GM19238 (cell line): Measurements from ENCODE around the gene IGSF9B.
A peak's percentile ranks its signal among the peaks of the same experiment; 100 is the strongest.

Source experiments
- DNase-seq: peaks from one replicate; pipeline ENCODE4 v3.0.0; 2011; ENCODE audit warnings: low spot score; ENCODE audit not compliant: insufficient read length

IGSF9B gene

GRCh38 chr11:133985981-133986944 is 29.5 kb upstream of the IGSF9B start:
- no peak for DNase-seq

GRCh38 chr11:133984828-133985227 is 28.1 kb upstream of the IGSF9B start:
- DNase-seq, result no peak

- no peak for DNase-seq
Measured at GRCh38 chr11:133983660-133984316, 27.0 kb upstream of the IGSF9B start.

GRCh38 chr11:133982876-133983275 is 26.1 kb upstream of the IGSF9B start:
- DNase-seq, result no peak

- DNase-seq, result no peak
Measured at GRCh38 chr11:133982151-133982550, 25.4 kb upstream of the IGSF9B start.

- no peak for DNase-seq
Measured at GRCh38 chr11:133981156-133981555, 24.4 kb upstream of the IGSF9B start.

GRCh38 chr11:133980665-133981064 is 23.9 kb upstream of the IGSF9B start:
- DNase-seq, result no peak

GRCh38 chr11:133978794-133979193 is 22.0 kb upstream of the IGSF9B start:
- no peak for DNase-seq

- peak; percentile 44 for DNase-seq
Measured at GRCh38 chr11:133977067-133977677, 20.4 kb upstream of the IGSF9B start.

GRCh38 chr11:133975488-133975849 is 18.7 kb upstream of the IGSF9B start:
- DNase-seq, result no peak

- no peak for DNase-seq
Measured at GRCh38 chr11:133974836-133975487, 18.2 kb upstream of the IGSF9B start.

GRCh38 chr11:133971881-133972280 is 15.1 kb upstream of the IGSF9B start:
- no peak for DNase-seq

- no peak for DNase-seq
Measured at GRCh38 chr11:133969112-133969511, 12.3 kb upstream of the IGSF9B start.

GRCh38 chr11:133968300-133968699 is 11.5 kb upstream of the IGSF9B start:
- no peak for DNase-seq

GRCh38 chr11:133967599-133968238 is 11.0 kb upstream of the IGSF9B start:
- DNase-seq, result no peak

GRCh38 chr11:133966921-133967598 is 10.3 kb upstream of the IGSF9B start:
- DNase-seq, result no peak

- DNase-seq, result no peak
Measured at GRCh38 chr11:133966172-133966651, 9.4 kb upstream of the IGSF9B start.

GRCh38 chr11:133965031-133965601 is 8.3 kb upstream of the IGSF9B start:
- DNase-seq, result no peak

- no peak for DNase-seq
Measured at GRCh38 chr11:133964356-133964755, 7.6 kb upstream of the IGSF9B start.

- DNase-seq, result no peak
Measured at GRCh38 chr11:133961890-133962289, 5.1 kb upstream of the IGSF9B start.
